Measurements from ENCODE around the gene TBC1D2B.
A peak's percentile ranks its signal among the peaks of the same experiment; 100 is the strongest.

The TBC1D2B gene

DNA sequence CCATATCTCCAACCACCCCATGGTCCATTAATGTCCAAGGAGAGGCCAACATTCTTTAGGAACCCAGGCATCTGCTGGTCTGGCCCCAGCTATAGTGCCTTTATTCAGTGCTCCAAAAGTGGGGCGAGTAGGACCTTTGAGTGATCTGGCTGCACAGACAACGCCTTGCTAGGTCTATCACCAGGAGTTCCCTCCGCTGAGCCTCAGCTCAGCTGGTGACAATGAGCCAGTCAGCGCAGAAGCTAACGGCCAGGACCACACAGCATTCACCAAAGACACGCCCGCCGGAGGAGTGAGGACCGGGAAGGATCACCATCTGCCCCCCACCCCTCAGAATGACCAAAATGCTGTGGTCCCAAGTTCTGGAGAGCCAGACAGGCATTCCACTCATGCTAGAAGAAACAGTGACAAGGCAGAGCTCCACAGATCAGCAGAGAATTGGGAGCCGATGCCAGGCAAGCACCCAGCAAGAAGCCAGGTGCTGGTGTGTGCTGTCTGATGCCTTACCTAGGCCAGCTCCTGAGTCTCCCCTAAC, 19.0 kb downstream of the TBC1D2B start:
- DNase-seq (ENCODE audit: low read depth), result no peak
- H3K4me3 ChIP-seq (ENCODE audit: low read length), result no peak overlapping the region
- TF ChIP-seq, protein P1, sequence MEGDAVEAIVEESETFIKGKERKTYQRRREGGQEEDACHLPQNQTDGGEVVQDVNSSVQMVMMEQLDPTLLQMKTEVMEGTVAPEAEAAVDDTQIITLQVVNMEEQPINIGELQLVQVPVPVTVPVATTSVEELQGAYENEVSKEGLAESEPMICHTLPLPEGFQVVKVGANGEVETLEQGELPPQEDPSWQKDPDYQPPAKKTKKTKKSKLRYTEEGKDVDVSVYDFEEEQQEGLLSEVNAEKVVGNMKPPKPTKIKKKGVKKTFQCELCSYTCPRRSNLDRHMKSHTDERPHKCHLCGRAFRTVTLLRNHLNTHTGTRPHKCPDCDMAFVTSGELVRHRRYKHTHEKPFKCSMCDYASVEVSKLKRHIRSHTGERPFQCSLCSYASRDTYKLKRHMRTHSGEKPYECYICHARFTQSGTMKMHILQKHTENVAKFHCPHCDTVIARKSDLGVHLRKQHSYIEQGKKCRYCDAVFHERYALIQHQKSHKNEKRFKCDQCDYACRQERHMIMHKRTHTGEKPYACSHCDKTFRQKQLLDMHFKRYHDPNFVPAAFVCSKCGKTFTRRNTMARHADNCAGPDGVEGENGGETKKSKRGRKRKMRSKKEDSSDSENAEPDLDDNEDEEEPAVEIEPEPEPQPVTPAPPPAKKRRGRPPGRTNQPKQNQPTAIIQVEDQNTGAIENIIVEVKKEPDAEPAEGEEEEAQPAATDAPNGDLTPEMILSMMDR (conservative IDR thresholded peaks at IDR 0.05; ENCODE audit: low read depth, low read length), result no peak

DNA sequence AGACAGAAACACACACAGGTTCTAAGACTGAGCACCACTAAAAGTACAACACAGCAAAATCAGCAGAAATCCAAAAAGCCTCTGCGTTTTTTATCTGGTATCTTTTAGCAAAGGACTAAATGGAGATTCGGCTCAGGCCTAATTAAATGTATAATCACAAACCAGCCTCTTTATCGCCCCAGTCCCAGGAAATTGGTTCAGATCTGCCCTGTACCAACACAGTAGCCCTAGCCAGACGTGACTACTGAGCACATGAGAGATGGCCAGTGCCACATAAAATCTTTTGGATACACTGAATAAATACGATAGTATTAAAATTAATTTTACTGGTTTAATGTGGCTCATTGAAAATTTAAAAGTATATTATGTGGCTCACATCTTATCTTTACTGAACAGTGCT, 19.7 kb downstream of the TBC1D2B start:
- no peak for DNase-seq (ENCODE audit: low read depth)
- H3K4me3 ChIP-seq (ENCODE audit: low read length), result no peak overlapping the region
- TF ChIP-seq, protein P1 (conservative IDR thresholded peaks at IDR 0.05; ENCODE audit: low read depth, low read length), result no peak

DNA sequence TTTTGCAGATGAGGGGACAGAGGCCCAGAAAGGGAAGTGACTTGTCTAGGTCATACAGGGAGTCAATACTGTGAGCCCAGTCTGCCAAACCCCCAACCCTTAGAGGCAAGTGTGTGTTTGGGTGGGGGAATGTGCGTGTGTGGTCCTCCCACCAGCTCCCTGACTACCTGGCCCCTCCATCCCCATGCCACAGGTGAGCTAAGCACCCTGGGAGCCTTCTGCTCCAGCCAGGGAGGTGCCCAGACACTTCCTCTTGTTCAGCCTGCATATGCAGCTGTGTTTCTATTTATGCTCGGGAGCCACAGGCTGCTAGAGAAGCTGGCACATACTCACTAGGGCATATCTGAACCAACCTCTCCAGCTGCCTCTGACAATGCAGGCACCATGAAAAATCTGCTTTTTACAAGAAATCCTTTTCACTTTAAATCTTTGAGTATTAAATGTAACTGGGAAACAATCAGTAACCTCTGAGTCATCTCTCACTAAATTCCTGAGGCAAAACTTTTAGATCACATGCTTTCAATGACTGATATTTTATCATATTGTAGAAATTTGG, 20.7 kb downstream of the TBC1D2B start:
- H3K4me3 ChIP-seq (ENCODE audit: low read length), result peak overlapping the region; percentile 6
- DNase-seq (ENCODE audit: low read depth), result no peak

DNA sequence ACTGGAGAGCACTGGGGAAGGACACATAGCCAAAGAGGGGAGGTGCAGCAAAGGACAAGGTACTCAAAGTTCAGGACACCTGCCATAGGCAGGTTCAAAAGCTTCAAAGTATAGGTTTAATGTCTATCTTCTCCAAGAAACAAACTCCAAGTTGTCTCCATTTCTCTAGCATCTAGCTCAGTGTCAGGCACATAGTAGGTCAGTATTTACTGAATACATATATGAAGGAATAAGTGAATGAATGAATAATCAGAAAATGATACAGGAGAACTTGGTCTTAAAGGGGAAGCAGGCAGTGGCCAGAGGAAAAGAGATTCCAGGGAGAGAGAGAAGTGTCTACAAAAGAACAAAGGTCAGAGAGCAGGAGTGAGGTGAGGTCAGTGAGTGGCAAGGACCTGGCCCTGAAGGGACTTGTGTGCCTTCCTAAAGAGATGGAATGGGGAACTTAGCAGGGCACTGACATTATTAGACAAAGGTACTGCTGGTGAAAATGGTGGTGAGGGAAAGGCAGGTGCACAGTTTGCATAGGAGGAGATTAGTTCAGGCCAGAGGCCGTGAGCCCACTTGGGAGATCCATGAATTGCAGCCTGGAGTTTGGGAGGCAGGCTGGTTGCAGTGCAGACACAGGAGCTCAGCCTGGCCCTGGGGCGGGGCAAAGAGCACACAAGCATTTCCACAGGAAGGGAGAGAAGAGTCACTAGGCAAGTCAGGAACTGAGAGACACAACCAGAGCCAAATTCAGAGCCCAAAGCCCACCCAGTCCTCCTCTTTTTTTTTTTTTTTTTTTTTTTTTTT, 21.4 kb downstream of the TBC1D2B start:
- TF ChIP-seq, protein P1 (conservative IDR thresholded peaks at IDR 0.05; ENCODE audit: low read depth, low read length), result no peak
- DNase-seq (ENCODE audit: low read depth), result no peak
- H3K4me3 ChIP-seq (ENCODE audit: low read length), result no peak overlapping the region

More for the DNA sequence above, 20.7 kb downstream of the TBC1D2B start:
- TF ChIP-seq, protein P1 (conservative IDR thresholded peaks at IDR 0.05; ENCODE audit: low read depth, low read length), result no peak

DNA sequence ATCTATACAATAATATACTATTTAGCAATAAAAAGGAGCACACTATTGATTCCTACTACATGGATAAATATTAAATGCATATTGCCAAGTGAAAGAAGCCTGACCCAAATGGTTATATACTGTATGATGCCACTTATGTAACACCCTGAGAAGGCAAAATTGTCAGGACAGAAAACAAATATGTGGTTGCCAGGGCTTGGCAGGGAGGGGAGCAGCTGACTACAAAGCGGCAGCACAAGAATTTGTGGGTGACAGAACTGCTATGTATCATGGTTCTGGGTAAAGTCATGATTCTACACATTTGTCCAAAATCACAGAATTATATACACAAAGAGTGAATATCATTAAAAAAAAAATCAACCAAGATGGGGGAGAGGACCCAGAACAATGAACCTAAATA, 22.5 kb downstream of the TBC1D2B start:
- TF ChIP-seq, protein P1 (conservative IDR thresholded peaks at IDR 0.05; ENCODE audit: low read depth, low read length), result no peak
- DNase-seq (ENCODE audit: low read depth), result no peak
- no peak overlapping the region for H3K4me3 ChIP-seq (ENCODE audit: low read length)

DNA sequence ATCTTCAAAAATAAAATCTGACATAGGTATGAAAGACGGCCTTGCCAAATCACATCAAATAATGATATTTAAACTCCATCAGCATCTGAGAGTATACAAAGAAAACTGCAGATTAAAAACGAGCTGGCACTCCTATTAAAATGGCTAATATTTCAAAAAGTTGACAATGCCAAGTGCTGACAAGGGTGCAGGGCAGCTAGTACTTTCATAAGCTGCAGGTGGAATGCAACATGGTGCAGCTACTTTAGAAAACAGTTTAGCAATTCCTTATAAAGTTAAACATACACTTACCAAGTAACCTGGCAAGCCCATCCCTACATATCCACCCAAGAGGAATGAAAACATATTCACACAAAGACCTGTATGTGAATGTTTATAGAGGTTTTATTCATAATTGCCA, 23.0 kb downstream of the TBC1D2B start:
- DNase-seq (ENCODE audit: low read depth), result no peak
- TF ChIP-seq, protein P1 (conservative IDR thresholded peaks at IDR 0.05; ENCODE audit: low read depth, low read length), result no peak
- no peak overlapping the region for H3K4me3 ChIP-seq (ENCODE audit: low read length)

DNA sequence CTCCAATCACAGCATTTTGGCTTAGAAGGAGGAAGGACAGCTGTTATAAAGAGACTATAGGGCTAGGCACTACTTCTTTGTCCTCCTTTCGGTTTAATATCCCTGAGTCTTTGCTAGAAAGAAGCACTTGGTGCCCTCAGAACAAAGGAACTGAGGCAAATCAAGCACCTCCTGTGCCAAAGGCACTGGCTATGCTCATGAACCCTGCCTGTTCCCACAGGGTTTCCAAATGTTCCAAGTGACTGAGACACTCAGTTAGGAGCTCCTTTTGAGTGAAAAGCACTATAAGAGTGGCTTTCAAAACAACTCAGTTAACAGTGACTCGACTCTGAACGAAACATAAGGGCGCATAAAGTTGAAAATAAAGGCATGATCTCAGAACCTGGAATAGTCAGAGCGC, 25.0 kb downstream of the TBC1D2B start:
- no peak overlapping the region for H3K4me3 ChIP-seq (ENCODE audit: low read length)
- no peak for DNase-seq (ENCODE audit: low read depth)
- TF ChIP-seq, protein P1 (conservative IDR thresholded peaks at IDR 0.05; ENCODE audit: low read depth, low read length), result no peak

Measured in retinal pigment epithelial cell (primary cell).